Neural crest cell (in vitro differentiated cells): ENCODE data around the gene SRP68. TPM values are rescaled to one million over a fixed set of nuclear protein-coding genes. Genes with fewer than 3 reads are reported as not detected.

Source experiments
- DNase-seq: peaks from one replicate; pipeline ENCODE4 v3.0.0; 2021; ENCODE audit warnings: low read depth, mixed read lengths, low spot score
- H3K27ac Mint-ChIP-seq: one replicate; pipeline ENCODE4 v1.8.0; 2021; ENCODE audit warnings: mild to moderate bottlenecking, mixed read lengths; ENCODE audit not compliant: unreplicated experiment
- H3K27me3 Mint-ChIP-seq: 2 replicates; pipeline ENCODE4 v1.8.0; 2021; ENCODE audit warnings: low read depth, mild to moderate bottlenecking, mixed read lengths
- H3K36me3 Mint-ChIP-seq: 2 replicates; pipeline ENCODE4 v1.8.0; 2021; ENCODE audit warnings: low read depth, mild to moderate bottlenecking, mixed read lengths
- H3K4me1 Mint-ChIP-seq: 2 replicates; pipeline ENCODE4 v1.8.0; 2021; ENCODE audit warnings: mixed read lengths
- H3K4me3 Mint-ChIP-seq: one replicate; pipeline ENCODE4 v1.8.0; 2021; ENCODE audit warnings: mild to moderate bottlenecking, mixed read lengths
- H3K9me3 Mint-ChIP-seq: 2 replicates; pipeline ENCODE4 v1.8.0; 2021; ENCODE audit warnings: mixed read lengths
- total RNA-seq: library from RNA; stranded (reverse); gene quantifications from 2 replicates; pipeline ENCODE4 v1.2.1, GENCODE V29; 2021
- TF ChIP-seq, protein P1 (sequence below): fragments of 200-600 bp; sonication (generic); conservative IDR thresholded peaks from 2 replicates; pipeline ENCODE4 v1.5.0; 2021; ENCODE audit warnings: antibody characterized with exemption, mild to moderate bottlenecking

Gene SRP68
- total RNA-seq, 1 donor from 2014 or later, result 91.6 TPM

DNA sequence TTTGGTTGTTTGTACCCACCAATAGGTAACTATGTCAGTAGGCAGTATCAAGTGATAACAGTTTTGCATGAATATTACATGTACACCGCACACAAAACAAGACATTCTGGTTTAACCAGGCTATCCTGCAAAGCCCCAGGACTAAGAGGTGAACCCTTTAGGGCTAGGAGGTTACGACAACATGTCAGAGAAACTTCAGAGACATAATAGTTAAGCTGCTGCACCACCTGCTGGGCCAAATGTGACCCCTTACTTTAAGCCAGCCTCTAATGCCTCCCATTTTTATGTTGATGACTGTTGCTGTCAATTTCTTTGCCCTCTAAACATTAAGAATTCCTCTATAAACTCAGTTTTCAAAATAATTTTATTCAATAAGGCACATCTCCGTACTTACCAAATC, 15.4 kb downstream of the SRP68 start:
- Mint-ChIP-seq H3K36me3 (peaks cover 21% of the 10 kb centered on the region), H3K27me3 (no peaks in the 10 kb centered on the region), H3K9me3 (no peaks in the 10 kb centered on the region), H3K4me1 (no peaks in the 10 kb centered on the region), H3K27ac (no peak overlapping the region), H3K4me3 (no peak overlapping the region)
- no peak for DNase-seq
- TF ChIP-seq, protein P1, sequence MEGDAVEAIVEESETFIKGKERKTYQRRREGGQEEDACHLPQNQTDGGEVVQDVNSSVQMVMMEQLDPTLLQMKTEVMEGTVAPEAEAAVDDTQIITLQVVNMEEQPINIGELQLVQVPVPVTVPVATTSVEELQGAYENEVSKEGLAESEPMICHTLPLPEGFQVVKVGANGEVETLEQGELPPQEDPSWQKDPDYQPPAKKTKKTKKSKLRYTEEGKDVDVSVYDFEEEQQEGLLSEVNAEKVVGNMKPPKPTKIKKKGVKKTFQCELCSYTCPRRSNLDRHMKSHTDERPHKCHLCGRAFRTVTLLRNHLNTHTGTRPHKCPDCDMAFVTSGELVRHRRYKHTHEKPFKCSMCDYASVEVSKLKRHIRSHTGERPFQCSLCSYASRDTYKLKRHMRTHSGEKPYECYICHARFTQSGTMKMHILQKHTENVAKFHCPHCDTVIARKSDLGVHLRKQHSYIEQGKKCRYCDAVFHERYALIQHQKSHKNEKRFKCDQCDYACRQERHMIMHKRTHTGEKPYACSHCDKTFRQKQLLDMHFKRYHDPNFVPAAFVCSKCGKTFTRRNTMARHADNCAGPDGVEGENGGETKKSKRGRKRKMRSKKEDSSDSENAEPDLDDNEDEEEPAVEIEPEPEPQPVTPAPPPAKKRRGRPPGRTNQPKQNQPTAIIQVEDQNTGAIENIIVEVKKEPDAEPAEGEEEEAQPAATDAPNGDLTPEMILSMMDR, result no peak

DNA sequence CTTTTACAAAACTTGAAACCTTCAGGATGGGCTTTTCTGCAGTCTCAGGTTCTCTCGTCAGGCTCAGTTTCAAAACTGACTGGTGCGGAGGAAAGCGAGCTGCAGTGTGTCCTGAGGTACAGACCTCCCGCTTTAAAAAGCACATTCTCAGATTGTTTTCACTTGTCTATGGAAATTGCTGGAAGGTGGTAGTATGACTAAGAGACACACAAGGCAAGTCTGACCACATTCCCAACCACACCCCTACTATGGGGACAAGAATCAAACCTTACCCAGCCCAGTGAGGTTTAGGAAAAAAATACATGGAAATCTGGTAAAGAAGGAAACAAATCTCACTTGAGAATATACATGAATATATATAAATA, 18.2 kb downstream of the SRP68 start:
- TF ChIP-seq, protein P1, result no peak
- no peaks in the 10 kb centered on the region for H3K9me3 Mint-ChIP-seq

DNA sequence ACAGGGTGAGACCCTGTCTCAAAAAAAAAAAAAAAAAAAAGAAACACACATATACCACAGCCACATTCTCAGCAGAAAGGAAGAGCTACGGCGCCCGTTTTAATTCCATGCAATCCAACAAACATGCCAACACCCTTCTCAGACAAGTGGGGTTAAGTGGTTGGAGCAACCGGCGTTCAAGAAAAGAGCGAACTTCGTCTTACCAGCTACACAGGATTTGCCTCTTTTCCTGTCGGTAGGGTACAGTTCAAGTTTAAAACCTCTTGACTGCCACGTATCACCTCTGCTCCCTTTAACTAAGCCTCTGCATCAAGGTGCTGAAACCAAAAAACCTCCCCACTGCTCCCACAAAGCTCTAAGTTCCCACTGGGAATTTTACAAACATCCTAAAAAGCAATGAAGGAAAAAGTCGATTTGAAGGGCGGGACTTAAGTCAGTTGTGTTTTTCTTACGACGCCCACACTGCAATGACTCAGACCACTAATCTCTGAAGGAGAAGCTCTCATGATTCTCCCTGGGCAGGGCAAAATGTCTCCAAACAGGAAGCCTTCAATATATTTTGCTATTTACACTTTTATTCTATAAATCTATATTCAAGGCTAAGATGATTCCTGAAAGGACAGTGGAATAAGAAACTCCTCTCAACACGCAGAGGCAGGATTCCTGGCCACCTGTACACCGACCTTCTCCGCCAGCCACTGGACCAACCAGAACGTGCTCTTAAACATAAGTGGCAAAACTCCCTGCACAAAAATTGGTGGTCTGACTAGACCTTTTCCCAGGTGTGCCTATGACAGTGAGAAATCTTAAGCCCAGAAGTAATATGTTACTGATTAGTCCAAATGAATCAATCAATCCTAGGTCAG, 18.8 kb downstream of the SRP68 start:
- H3K27ac Mint-ChIP-seq, result no peak overlapping the region
- H3K4me3 Mint-ChIP-seq, result no peak overlapping the region
- H3K4me1 Mint-ChIP-seq, result peaks cover 15% of the 10 kb centered on the region
- no peaks in the 10 kb centered on the region for H3K9me3 Mint-ChIP-seq
- DNase-seq, result no peak
- no peaks in the 10 kb centered on the region for H3K27me3 Mint-ChIP-seq
- peaks cover 18% of the 10 kb centered on the region for H3K36me3 Mint-ChIP-seq
- TF ChIP-seq, protein P1, result no peak

More for the DNA sequence above, 18.2 kb downstream of the SRP68 start:
- DNase-seq, result no peak
- Mint-ChIP-seq H3K27me3 (no peaks in the 10 kb centered on the region), H3K4me3 (no peak overlapping the region), H3K27ac (no peak overlapping the region), H3K36me3 (peaks cover 22% of the 10 kb centered on the region), H3K4me1 (peaks cover 9% of the 10 kb centered on the region)

DNA sequence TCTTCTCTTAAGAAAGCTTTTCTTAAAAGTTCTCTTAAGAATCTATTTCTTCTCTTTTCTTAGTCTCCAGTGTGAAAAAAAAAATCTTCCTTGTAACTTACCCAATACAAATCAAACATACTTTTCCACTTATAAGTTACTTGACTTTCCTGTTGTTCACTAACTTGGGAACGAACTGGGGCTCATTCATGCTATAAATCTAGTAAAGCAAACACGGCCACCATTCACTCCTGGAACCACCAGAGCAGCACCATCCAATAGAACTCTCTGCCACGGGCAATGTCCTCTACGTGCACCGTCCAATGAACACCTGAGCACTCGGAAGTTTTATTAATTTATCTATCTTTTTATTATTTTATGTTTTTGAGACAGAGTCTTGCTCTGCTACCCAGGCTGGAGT, 20.8 kb downstream of the SRP68 start:
- Mint-ChIP-seq H3K27ac (no peak overlapping the region), H3K4me3 (no peak overlapping the region), H3K27me3 (no peaks in the 10 kb centered on the region), H3K4me1 (peaks cover 15% of the 10 kb centered on the region), H3K36me3 (peaks cover 18% of the 10 kb centered on the region), H3K9me3 (no peaks in the 10 kb centered on the region)
- TF ChIP-seq, protein P1, result no peak
- no peak for DNase-seq

DNA sequence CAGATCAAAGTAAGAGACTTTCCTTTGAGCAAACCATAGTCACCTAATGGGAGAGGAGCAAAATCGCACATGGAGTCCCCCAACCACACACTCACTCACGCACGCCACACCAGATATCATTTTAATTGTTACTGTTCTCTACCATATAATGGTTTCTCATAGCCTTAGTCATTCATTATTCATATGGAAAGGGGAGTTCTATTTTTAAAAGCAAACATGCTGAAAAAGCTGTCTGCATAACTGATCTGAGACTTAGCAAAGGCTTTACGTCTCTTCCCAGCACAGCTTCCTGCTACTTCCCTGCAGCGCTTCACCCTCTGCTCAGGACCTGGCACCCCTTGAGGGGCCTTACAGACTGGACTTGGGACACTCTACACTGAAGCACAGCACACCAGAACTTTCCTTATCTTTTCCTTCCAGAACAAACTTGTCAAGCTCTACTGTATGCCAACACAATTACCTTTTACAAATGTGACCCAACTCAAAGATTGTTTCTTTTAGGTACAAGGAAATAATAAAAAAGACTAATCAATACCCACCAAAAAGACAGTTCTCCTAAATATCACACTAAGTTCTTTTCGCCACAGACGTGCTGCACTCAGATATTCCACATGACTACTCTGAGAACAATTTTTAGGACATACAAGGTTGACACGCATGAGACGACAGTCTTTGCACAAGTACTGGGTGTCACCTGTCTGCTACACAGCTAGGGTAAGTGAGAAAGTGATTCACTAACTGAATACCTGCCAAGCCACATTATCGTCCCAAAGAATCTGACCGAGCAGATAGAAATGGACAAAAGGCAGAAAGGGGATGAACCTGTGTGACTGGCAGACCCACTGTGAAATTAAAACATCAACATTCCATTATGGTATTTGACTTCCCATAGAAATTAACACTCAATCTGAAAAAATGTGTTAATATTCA, 21.5 kb downstream of the SRP68 start:
- no peak for DNase-seq
- Mint-ChIP-seq H3K9me3 (no peaks in the 10 kb centered on the region), H3K36me3 (peaks cover 14% of the 10 kb centered on the region), H3K4me1 (peaks cover 15% of the 10 kb centered on the region), H3K27me3 (no peaks in the 10 kb centered on the region), H3K4me3 (no peak overlapping the region), H3K27ac (no peak overlapping the region)
- TF ChIP-seq, protein P1, result no peak
